H1 (cell line): ENCODE results near the gene TMA7B. TPM values are rescaled to one million over a fixed set of nuclear protein-coding genes. Genes with fewer than 3 reads are reported as not detected.

Experiments
- ASH2L ChIP-seq: fragments of 200-600, 300-600 bp; sonication (generic); IDR thresholded peaks from one replicate; pipeline ENCODE4 v1.7.1; 2017; ENCODE audit warnings: low read length
- BRCA1 ChIP-seq: IDR thresholded peaks from 2 replicates; pipeline ENCODE4 v1.6.1; 2012; ENCODE audit warnings: low read depth, low read length, improper control_type of control experiment
- CTCF ChIP-seq, 3 experiments: IDR thresholded peaks; 1 replicate in 2 of 3; 2 replicates in 1 of 3; pipeline versions ENCODE4 v1.5.1 to v1.6.1; 2011; ENCODE audit warnings: low read length in 3 of 3, mild to moderate bottlenecking in 3 of 3, inconsistent platforms in 2 of 3, low read depth in 1 of 3, moderate library complexity in 1 of 3; ENCODE audit not compliant: insufficient read depth in 1 of 3; ENCODE audit errors: control extremely low read depth in 1 of 3
- GABPA ChIP-seq: IDR thresholded peaks from 2 replicates; pipeline ENCODE4 v1.6.1; 2011; ENCODE audit warnings: mild to moderate bottlenecking, low read length, moderate library complexity, borderline replicate concordance; ENCODE audit not compliant: insufficient read depth
- HDAC6 ChIP-seq: IDR thresholded peaks from one replicate; pipeline ENCODE4 v1.7.1; 2012; ENCODE audit warnings: low read depth, mild to moderate bottlenecking, inconsistent platforms, low read length, moderate library complexity
- JUND ChIP-seq: IDR thresholded peaks from 2 replicates; pipeline ENCODE4 v1.6.1; 2011; ENCODE audit warnings: mild to moderate bottlenecking, improper control_type of control experiment, low read length
- KDM5A ChIP-seq: fragments of 200-600 bp; IDR thresholded peaks from 2 replicates; pipeline ENCODE4 v1.7.1; 2012; ENCODE audit warnings: mild to moderate bottlenecking, low read length, inconsistent platforms, mixed read lengths
- MAFK ChIP-seq: IDR thresholded peaks from 2 replicates; pipeline ENCODE4 v1.6.1; 2012; ENCODE audit warnings: low read depth, mild to moderate bottlenecking, improper control_type of control experiment, low read length
- MAX ChIP-seq: IDR thresholded peaks from 2 replicates; pipeline ENCODE4 v1.6.1; 2012; ENCODE audit warnings: inconsistent platforms
- PHF8 ChIP-seq: fragments of 200-600 bp; sonication (generic); conservative IDR thresholded peaks from 2 replicates; pipeline ENCODE4 v1.7.1; 2012; ENCODE audit warnings: low read depth, mild to moderate bottlenecking, inconsistent platforms, low read length, moderate library complexity
- RAD21 ChIP-seq, 2 experiments: IDR thresholded peaks in 1 of 2; conservative IDR thresholded peaks in 1 of 2; 2 replicates each; pipeline ENCODE4 v1.6.1; 2011; ENCODE audit warnings: low read depth in 2 of 2, low read length in 2 of 2, improper control_type of control experiment in 1 of 2, inconsistent platforms in 1 of 2, mild to moderate bottlenecking in 1 of 2, moderate library complexity in 1 of 2
- SAP30 ChIP-seq: fragments of 300-600 bp; sonication (generic); IDR thresholded peaks from 2 replicates; pipeline ENCODE4 v1.7.1; 2012; ENCODE audit warnings: low read length, moderate library complexity, mild to moderate bottlenecking, inconsistent platforms; ENCODE audit not compliant: insufficient read depth, insufficient replicate concordance
- SIN3A ChIP-seq, 2 experiments: IDR thresholded peaks in 1 of 2; conservative IDR thresholded peaks in 1 of 2; 2 replicates each; pipeline ENCODE4 v1.6.1; 2011 to 2012; ENCODE audit warnings: low read length in 2 of 2, improper control_type of control experiment in 1 of 2, low read depth in 1 of 2, mild to moderate bottlenecking in 1 of 2
- SP2 ChIP-seq: IDR thresholded peaks from 2 replicates; pipeline ENCODE4 v1.6.1; 2012; ENCODE audit warnings: mild to moderate bottlenecking, low read length, inconsistent platforms
- SP4 ChIP-seq: IDR thresholded peaks from 2 replicates; pipeline ENCODE4 v1.6.1; 2012; ENCODE audit warnings: low read length, inconsistent platforms
- SUZ12 ChIP-seq: fragments of 200-600 bp; sonication (generic); IDR thresholded peaks from 2 replicates; pipeline ENCODE4 v1.6.1; 2012; ENCODE audit warnings: mild to moderate bottlenecking, inconsistent platforms, low read length, moderate library complexity, mixed read lengths
- TCF12 ChIP-seq: IDR thresholded peaks from 2 replicates; pipeline ENCODE4 v1.6.1; 2011; ENCODE audit warnings: low read depth, mild to moderate bottlenecking, low read length
- TEAD4 ChIP-seq: IDR thresholded peaks from 2 replicates; pipeline ENCODE4 v1.6.1; 2012; ENCODE audit warnings: low read depth, low read length, inconsistent platforms, mixed read lengths
- polyA plus RNA-seq, 7 experiments: library from polyadenylated mRNA; depleted of rRNA in 3 of 7; stranded (reverse) in 5 of 7; unstranded in 2 of 7; fragments of >200 nt in 5 of 7; fragments of 200-250 nt in 2 of 7; gene quantifications; 1 replicate in 5 of 7; 2 replicates in 1 of 7; 4 replicates in 1 of 7; pipeline versions ENCODE4 v1.2.1 to v1.2.3, GENCODE V29; 2011 to 2013; ENCODE audit warnings: missing spikeins in 2 of 7, mixed read lengths in 2 of 7
- total RNA-seq: library from RNA; stranded (reverse); fragmentation: NEBNext Ultra II Directional; extraction: Animal tissue kit (Norgen Biotek cat#: 25700); gene quantifications from 2 replicates; pipeline ENCODE4 v1.2.1, GENCODE V29; 2021

Gene TMA7B
- total and polyA plus RNA-seq, 2 of the 8 experiments (the other 6 are each of a cell fraction or from before 2014, with no cell fraction given) = not detected

GRCh38 chr22:39994566-39995392 is 34.6 kb downstream of the TMA7B start, which contains the start of gene FAM83F (continued):
- TF ChIP-seq MAFK = no peak
- no peak for TF ChIP-seq SAP30
- TF ChIP-seq SUZ12 = no peak; the same call in none of the 2 replicates
- peak; percentile 52 for TF ChIP-seq ASH2L
- TF ChIP-seq SIN3A (conservative IDR thresholded peaks at IDR 0.05 in 1 of 2, IDR thresholded peaks at IDR 0.05 in 1 of 2; ENCODE audit: low read depth in 1 of 2, low read length in 2 of 2) = peak in 1 of 2 experiments; percentile 60; a peak in 1 of 4 replicates
- no peak for TF ChIP-seq JUND
- TF ChIP-seq SP2 = no peak
- TF ChIP-seq CTCF (IDR thresholded peaks at IDR 0.05; ENCODE audit: control extremely low read depth in 1 of 3, insufficient read depth in 1 of 3, low read depth in 1 of 3, low read length in 3 of 3) = no peak
- TF ChIP-seq HDAC6 = no peak
- no peak for TF ChIP-seq SP4
- TF ChIP-seq MAX = peak; percentile 99
- TF ChIP-seq BRCA1 = no peak
- TF ChIP-seq TCF12 = no peak
- TF ChIP-seq GABPA = no peak
- no peak for TF ChIP-seq TEAD4
- TF ChIP-seq RAD21 (IDR thresholded peaks at IDR 0.05 in 1 of 2, conservative IDR thresholded peaks at IDR 0.05 in 1 of 2; ENCODE audit: low read depth in 2 of 2, low read length in 2 of 2) = no peak
- TF ChIP-seq KDM5A = no peak
- TF ChIP-seq PHF8 = peak; percentile 54; the same call in 1 of the 2 replicates
- TF ChIP-seq, all 59 proteins: peak for 11
